SK-N-SH (cell line): Measurements from ENCODE around the gene ACBD6. TPM values are rescaled to one million over a fixed set of nuclear protein-coding genes. Genes with fewer than 3 reads are reported as not detected.

Source experiments
- CTCF ChIA-PET: fragments of 300-600, 350-600 bp; formaldehyde crosslinking; extraction: SDS; loops from one replicate; lab custom pipeline; 2021; lab: Yijun Ruan, JAX
- POLR2A ChIA-PET: fragments of 350-600 bp; sonication (Branson Sonifier 250); formaldehyde crosslinking; extraction: SDS; loops from one replicate; lab custom pipeline; 2020; ENCODE audit warnings: antibody characterized with exemption, inconsistent platforms; lab: Yijun Ruan, JAX
- DNase-seq: peaks from one replicate; pipeline ENCODE4 v3.0.0; 2012
- H2AFZ ChIP-seq: fragments of 200-600 bp; sonication (generic); 2 replicates; pipeline ENCODE4 v1.8.1; 2016; ENCODE audit warnings: antibody characterized with exemption, mild to moderate bottlenecking, low read depth
- H3F3A ChIP-seq: fragments of 200-600 bp; sonication (generic); replicated peaks from 2 replicates; pipeline ENCODE3; 2016; ENCODE audit warnings: antibody characterized with exemption, mild to moderate bottlenecking; ENCODE audit not compliant: insufficient read depth
- H3K27ac ChIP-seq, 2 experiments: fragments of 200-500 bp in 1 of 2; fragments of 200-600 bp in 1 of 2; sonication (Bioruptor generic) in 1 of 2; sonication (generic), shearing (Covaris generic) in 1 of 2; 2 replicates each; pipeline versions ENCODE4 v1.5.1 to v1.6.1; 2014 to 2016; ENCODE audit warnings: low read depth in 2 of 2, inconsistent platforms in 1 of 2, low read length in 1 of 2, mild to moderate bottlenecking in 1 of 2, mixed read lengths in 1 of 2
- H3K27me3 ChIP-seq: fragments of 200-600 bp; sonication (generic), shearing (Covaris generic); 2 replicates; pipeline ENCODE4 v1.6.1; 2016; ENCODE audit warnings: mixed run types; ENCODE audit not compliant: insufficient read depth
- H3K36me3 ChIP-seq, 2 experiments: fragments of 200-500 bp in 1 of 2; fragments of 200-600 bp in 1 of 2; sonication (Bioruptor generic) in 1 of 2; sonication (generic) in 1 of 2; replicated peaks in 1 of 2; 2 replicates each; pipeline versions ENCODE3 to v1.5.1; 2014 to 2016; ENCODE audit warnings: low read length in 1 of 2, mild to moderate bottlenecking in 1 of 2; ENCODE audit not compliant: insufficient read depth in 2 of 2, control insufficient read depth in 1 of 2
- H3K4me1 ChIP-seq, 2 experiments: fragments of 200-500 bp in 1 of 2; fragments of 200-600 bp in 1 of 2; sonication (Bioruptor generic) in 1 of 2; sonication (generic), shearing (Covaris generic) in 1 of 2; 2 replicates each; pipeline versions ENCODE4 v1.5.1 to v1.6.1; 2014 to 2016; ENCODE audit warnings: low read depth in 1 of 2, low read length in 1 of 2, mixed run types in 1 of 2; ENCODE audit not compliant: insufficient read depth in 2 of 2, control insufficient read depth in 1 of 2
- H3K4me2 ChIP-seq: fragments of 200-600 bp; sonication (generic), shearing (Covaris generic); 2 replicates; pipeline ENCODE4 v1.6.1; 2017; ENCODE audit warnings: mixed run types
- H3K4me3 ChIP-seq, 2 experiments: fragments of 200-500 bp in 1 of 2; fragments of 200-600 bp in 1 of 2; sonication (Bioruptor generic) in 1 of 2; sonication (generic), shearing (Covaris generic) in 1 of 2; 2 replicates each; pipeline versions ENCODE4 v1.5.1 to v1.8.1; 2014 to 2016; ENCODE audit warnings: low read depth in 2 of 2, inconsistent platforms in 1 of 2, low read length in 1 of 2, mild to moderate bottlenecking in 1 of 2, mixed read lengths in 1 of 2, moderate library complexity in 1 of 2
- H3K79me2 ChIP-seq: fragments of 200-600 bp; sonication (generic); 2 replicates; pipeline ENCODE4 v1.8.1; 2017; ENCODE audit warnings: mild to moderate bottlenecking; ENCODE audit not compliant: insufficient read depth
- H3K9ac ChIP-seq: fragments of 200-600 bp; sonication (generic); 2 replicates; pipeline ENCODE4 v1.6.1; 2017; ENCODE audit warnings: mixed run types
- H3K9me2 ChIP-seq: fragments of 200-600 bp; sonication (generic); 2 replicates; pipeline ENCODE4 v1.6.1; 2017; ENCODE audit warnings: mixed run types
- H3K9me3 ChIP-seq: fragments of 200-600 bp; sonication (generic); 2 replicates; pipeline ENCODE4 v1.6.1; 2017; ENCODE audit warnings: mixed run types, mild to moderate bottlenecking, moderate library complexity
- H4K20me1 ChIP-seq: fragments of 200-600 bp; sonication (generic); 2 replicates; pipeline ENCODE4 v1.6.1; 2017; ENCODE audit warnings: mild to moderate bottlenecking, mixed run types; ENCODE audit not compliant: insufficient read depth
- CHD2 ChIP-seq: fragments of 150-350 bp; IDR thresholded peaks from 2 replicates; pipeline ENCODE4 v1.6.1; 2018; ENCODE audit warnings: low read length; ENCODE audit not compliant: partially characterized antibody
- CTCF ChIP-seq: fragments of 200-600 bp; sonication (generic); IDR thresholded peaks from 2 replicates; pipeline ENCODE4 v1.6.1; 2017; ENCODE audit warnings: antibody characterized with exemption, mild to moderate bottlenecking, moderate library complexity
- FOSL2 ChIP-seq: IDR thresholded peaks from 2 replicates; pipeline ENCODE4 v1.4.0; 2012; ENCODE audit warnings: low read depth, mild to moderate bottlenecking, moderate library complexity, borderline replicate concordance
- FOXJ3 ChIP-seq: sonication (generic); formaldehyde crosslinking; IDR thresholded peaks from 2 replicates; pipeline ENCODE4 v1.5.1; 2020; ENCODE audit warnings: mild to moderate bottlenecking, missing genetic modification reagents
- GABPA ChIP-seq: IDR thresholded peaks from 2 replicates; pipeline ENCODE4 v1.4.0; 2012; ENCODE audit warnings: low read depth, mild to moderate bottlenecking
- MEF2A ChIP-seq: IDR thresholded peaks from 2 replicates; pipeline ENCODE4 v1.4.0; 2012; ENCODE audit warnings: low read depth, borderline replicate concordance
- MXI1 ChIP-seq: IDR thresholded peaks from 2 replicates; pipeline ENCODE4 v1.6.1; 2012; ENCODE audit warnings: mild to moderate bottlenecking, low read depth, low read length, improper control_type of control experiment
- RAD21 ChIP-seq: IDR thresholded peaks from 2 replicates; pipeline ENCODE4 v1.6.1; 2012; ENCODE audit warnings: mild to moderate bottlenecking, low read length
- SMC3 ChIP-seq: IDR thresholded peaks from 2 replicates; pipeline ENCODE4 v1.6.1; 2012; ENCODE audit warnings: low read depth, low read length, improper control_type of control experiment
- TAF1 ChIP-seq: IDR thresholded peaks from 2 replicates; pipeline ENCODE4 v1.6.1; 2012; ENCODE audit warnings: low read depth, mild to moderate bottlenecking, low read length, moderate library complexity, borderline replicate concordance
- USF1 ChIP-seq: IDR thresholded peaks from 2 replicates; pipeline ENCODE4 v1.4.0; 2012; ENCODE audit warnings: low read depth, borderline replicate concordance
- WGBS: methylation state at CpG from one replicate; pipeline ENCODE4 v1.1.6; 2017; ENCODE audit warnings: low lambda C conversion rate; 5-methylcytosine and 5-hydroxymethylcytosine counted together
- polyA plus RNA-seq, 3 experiments: library from polyadenylated mRNA; depleted of rRNA; stranded (reverse); fragments of >200 nt; gene quantifications; 2 replicates each; pipeline ENCODE4 v1.2.3, GENCODE V29; 2012

ACBD6 gene
- polyA plus RNA-seq, 1 of the 3 experiments (the other 2 are of a cell fraction), result 60.9 TPM

DNA sequence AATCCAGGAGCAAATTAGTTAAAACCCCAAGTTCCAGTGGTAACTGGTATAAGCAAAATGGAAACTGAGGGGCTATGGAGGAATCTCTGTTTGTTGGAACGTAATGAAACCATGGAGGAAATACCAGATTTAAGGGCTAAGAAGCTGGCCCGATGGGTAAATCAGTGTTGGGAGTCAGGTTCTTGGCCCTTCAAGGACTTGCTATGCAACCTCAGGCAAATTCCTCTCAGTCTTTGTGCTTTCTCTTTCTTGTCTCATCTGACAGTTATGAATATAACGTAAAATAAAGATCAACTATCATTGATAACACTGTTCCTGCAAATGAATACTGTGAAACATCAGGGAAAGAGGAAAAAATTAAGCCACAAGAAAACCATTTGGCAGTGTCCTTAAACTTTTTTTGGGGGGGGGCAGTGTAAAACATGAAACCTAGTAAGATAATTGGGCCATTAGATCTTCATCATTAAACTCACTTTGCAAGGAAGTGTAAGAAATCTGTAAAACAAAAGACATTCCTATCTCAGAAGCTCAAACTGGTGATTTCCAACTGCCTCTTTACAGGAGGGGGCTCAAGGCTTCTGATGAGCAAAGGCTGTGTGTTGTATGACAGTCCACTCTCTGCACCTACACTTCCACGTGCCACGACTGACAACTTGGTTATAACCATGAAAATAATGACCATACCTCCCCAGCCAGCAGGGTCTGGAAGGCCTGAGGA is 224.7 kb downstream of the ACBD6 start:
- H3K4me1 ChIP-seq, result peaks cover 0 to 11% of the 10 kb centered on the region in 2 experiments; a peak in 2 of 4 replicates
- no peaks in the 10 kb centered on the region for H3K9me3 ChIP-seq
- 97% methylated on average over 5 of the region's 5 CpGs for WGBS
- TF ChIP-seq FOSL2 (no peak), MXI1 (0 out of 2 replicates have a peak, but pooled peaks have one; percentile 38)
- H3K4me2 ChIP-seq, result no peak overlapping the region
- H3K27me3 ChIP-seq, result no peaks in the 10 kb centered on the region
- H3K4me3 ChIP-seq, result no peak overlapping the region
- POLR2A ChIA-PET, result no interaction called here
- H3K9me2 ChIP-seq, result no peaks in the 10 kb centered on the region
- no peak overlapping the region for H3K27ac ChIP-seq
- H3K36me3 ChIP-seq, result peaks cover 0 to 71% of the 10 kb centered on the region in 2 experiments
- CTCF ChIA-PET, result interaction anchor here (1.6 to 2.3 kb wide), 2 partner anchors 16 to 24 kb away, joined by 3 to 6 read pairs; no protein-coding TSS in a partner anchor
- no peaks in the 10 kb centered on the region for H3K79me2 ChIP-seq
- H2AFZ ChIP-seq, result no peak overlapping the region
- H3K9ac ChIP-seq, result no peak overlapping the region
- no peaks in the 10 kb centered on the region for H4K20me1 ChIP-seq
- DNase-seq, result no peak
- H3F3A ChIP-seq, result no peaks in the 10 kb centered on the region

DNA sequence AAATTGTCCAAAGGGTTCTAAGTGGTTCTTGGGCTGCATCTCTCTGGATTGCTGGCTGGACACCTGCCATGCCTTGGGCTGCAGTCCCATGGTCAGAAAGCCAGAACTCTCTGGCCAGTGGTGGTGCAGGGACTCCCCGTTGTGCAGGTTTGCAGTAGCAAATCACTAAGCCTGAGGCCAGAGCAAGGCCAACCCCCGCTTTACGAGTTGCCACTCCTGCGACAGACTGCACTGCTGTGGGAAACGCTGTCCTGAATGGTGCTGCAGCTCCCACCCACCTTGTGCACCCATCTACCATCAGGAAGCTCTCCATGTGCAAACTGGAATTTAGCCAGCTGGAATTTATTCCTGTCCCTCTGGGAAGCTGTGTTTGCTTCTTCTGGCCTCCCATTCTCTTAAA is 226.7 kb downstream of the ACBD6 start:
- H3K4me3 ChIP-seq, result no peak overlapping the region
- peaks cover 0 to 8% of the 10 kb centered on the region in 2 experiments; a peak in 1 of 4 replicates for H3K4me1 ChIP-seq
- ChIA-PET CTCF (interaction anchor here (1.2 kb wide), 1 partner anchor 140 kb away, joined by 3 read pairs; no protein-coding TSS in a partner anchor), POLR2A (no interaction called here)
- no peak overlapping the region for H2AFZ ChIP-seq
- H3K27me3 ChIP-seq, result no peaks in the 10 kb centered on the region
- no peak overlapping the region for H3K4me2 ChIP-seq
- no peaks in the 10 kb centered on the region for H3K9me2 ChIP-seq
- no peaks in the 10 kb centered on the region for H3K79me2 ChIP-seq
- no peak overlapping the region for H3K27ac ChIP-seq
- no peaks in the 10 kb centered on the region for H3F3A ChIP-seq
- no peak overlapping the region for H3K9ac ChIP-seq
- H3K36me3 ChIP-seq, result peaks cover 0 to 65% of the 10 kb centered on the region in 2 experiments
- DNase-seq, result no peak
- WGBS, result no CpG with 5 or more reads among the region's 5 CpGs
- no peaks in the 10 kb centered on the region for H4K20me1 ChIP-seq
- no peaks in the 10 kb centered on the region for H3K9me3 ChIP-seq
- no peak for TF ChIP-seq CHD2
- TF ChIP-seq FOSL2, result no peak
- TF ChIP-seq CTCF, result no peak
- no peak for TF ChIP-seq SMC3
- no peak for TF ChIP-seq RAD21
- no peak for TF ChIP-seq GABPA
- no peak for TF ChIP-seq MXI1
- TF ChIP-seq USF1, result no peak
- TF ChIP-seq FOXJ3 (CRISPR knock-in tag), result no peak
- TF ChIP-seq MEF2A, result no peak
- no peak for TF ChIP-seq TAF1
